PFSK-1 (cell line): Measurements from ENCODE around the gene LHFPL3.

ENCODE experiments used
- FOXP2 ChIP-seq: optimal IDR thresholded peaks from 2 replicates; pipeline ENCODE3; 2011; ENCODE audit warnings: borderline replicate concordance, control low read depth, inconsistent platforms; ENCODE audit not compliant: insufficient read depth; ENCODE audit errors: extremely low read length, extremely low read depth
- POLR2AphosphoS5 ChIP-seq: IDR thresholded peaks from 2 replicates; pipeline ENCODE4 v1.6.1; 2012; ENCODE audit warnings: low read depth, mild to moderate bottlenecking, control low read depth, low read length, moderate library complexity
- SIN3A ChIP-seq: IDR thresholded peaks from 2 replicates; pipeline ENCODE4 v1.6.1; 2012; ENCODE audit warnings: mild to moderate bottlenecking, low read length, moderate library complexity, borderline replicate concordance; ENCODE audit not compliant: insufficient read depth
- TAF1 ChIP-seq: IDR thresholded peaks from 2 replicates; pipeline ENCODE4 v1.6.1; 2012; ENCODE audit warnings: low read length, control low read depth, borderline replicate concordance; ENCODE audit not compliant: insufficient read depth
- TF ChIP-seq, protein P1 (sequence below), 2 experiments: IDR thresholded peaks; 2 replicates each; pipeline versions ENCODE4 v1.6.1 to v1.8.0; 2011 to 2012; ENCODE audit warnings: low read depth in 2 of 2, low read length in 2 of 2, control low read depth in 1 of 2, inconsistent platforms in 1 of 2, mild to moderate bottlenecking in 1 of 2, moderate library complexity in 1 of 2; ENCODE audit not compliant: insufficient read depth in 1 of 2

Gene LHFPL3

DNA sequence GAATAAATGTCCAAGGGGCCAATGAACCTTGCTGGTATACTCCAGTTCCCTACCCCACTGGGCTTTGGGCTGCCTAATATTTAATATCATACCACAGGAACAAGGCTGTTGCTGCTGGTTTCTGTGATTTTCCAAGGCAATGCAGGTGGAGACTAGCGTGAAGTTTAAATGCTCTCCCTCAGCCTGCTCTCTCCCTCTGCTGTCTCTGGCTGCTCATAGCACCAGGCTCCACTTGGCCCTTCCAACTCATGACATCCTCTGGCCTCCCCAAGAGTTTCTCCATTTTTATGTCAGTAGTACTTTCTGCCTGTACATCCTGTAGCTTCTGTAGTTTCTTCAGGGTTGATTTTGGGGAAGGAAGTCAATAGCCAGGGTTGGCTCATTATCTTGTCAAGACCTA lies 103.5 kb downstream of the LHFPL3 start:
- TF ChIP-seq POLR2AphosphoS5, result no peak
- TF ChIP-seq SIN3A, result no peak
- TF ChIP-seq FOXP2, result no peak
- TF ChIP-seq, protein P1, sequence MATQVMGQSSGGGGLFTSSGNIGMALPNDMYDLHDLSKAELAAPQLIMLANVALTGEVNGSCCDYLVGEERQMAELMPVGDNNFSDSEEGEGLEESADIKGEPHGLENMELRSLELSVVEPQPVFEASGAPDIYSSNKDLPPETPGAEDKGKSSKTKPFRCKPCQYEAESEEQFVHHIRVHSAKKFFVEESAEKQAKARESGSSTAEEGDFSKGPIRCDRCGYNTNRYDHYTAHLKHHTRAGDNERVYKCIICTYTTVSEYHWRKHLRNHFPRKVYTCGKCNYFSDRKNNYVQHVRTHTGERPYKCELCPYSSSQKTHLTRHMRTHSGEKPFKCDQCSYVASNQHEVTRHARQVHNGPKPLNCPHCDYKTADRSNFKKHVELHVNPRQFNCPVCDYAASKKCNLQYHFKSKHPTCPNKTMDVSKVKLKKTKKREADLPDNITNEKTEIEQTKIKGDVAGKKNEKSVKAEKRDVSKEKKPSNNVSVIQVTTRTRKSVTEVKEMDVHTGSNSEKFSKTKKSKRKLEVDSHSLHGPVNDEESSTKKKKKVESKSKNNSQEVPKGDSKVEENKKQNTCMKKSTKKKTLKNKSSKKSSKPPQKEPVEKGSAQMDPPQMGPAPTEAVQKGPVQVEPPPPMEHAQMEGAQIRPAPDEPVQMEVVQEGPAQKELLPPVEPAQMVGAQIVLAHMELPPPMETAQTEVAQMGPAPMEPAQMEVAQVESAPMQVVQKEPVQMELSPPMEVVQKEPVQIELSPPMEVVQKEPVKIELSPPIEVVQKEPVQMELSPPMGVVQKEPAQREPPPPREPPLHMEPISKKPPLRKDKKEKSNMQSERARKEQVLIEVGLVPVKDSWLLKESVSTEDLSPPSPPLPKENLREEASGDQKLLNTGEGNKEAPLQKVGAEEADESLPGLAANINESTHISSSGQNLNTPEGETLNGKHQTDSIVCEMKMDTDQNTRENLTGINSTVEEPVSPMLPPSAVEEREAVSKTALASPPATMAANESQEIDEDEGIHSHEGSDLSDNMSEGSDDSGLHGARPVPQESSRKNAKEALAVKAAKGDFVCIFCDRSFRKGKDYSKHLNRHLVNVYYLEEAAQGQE (IDR thresholded peaks at IDR 0.05; ENCODE audit: insufficient read depth in 1 of 2, low read depth in 2 of 2, low read length in 2 of 2), result no peak
- TF ChIP-seq TAF1, result no peak

GRCh38 chr7:104434129-104434528 lies 105.7 kb downstream of the LHFPL3 start:
- TF ChIP-seq, protein P1 (IDR thresholded peaks at IDR 0.05; ENCODE audit: insufficient read depth in 1 of 2, low read depth in 2 of 2, low read length in 2 of 2), result no peak
- TF ChIP-seq FOXP2 (no peak), SIN3A (no peak), POLR2AphosphoS5 (no peak), TAF1 (no peak)

GRCh38 chr7:104442481-104442880 lies 114.1 kb downstream of the LHFPL3 start:
- no peak for TF ChIP-seq POLR2AphosphoS5
- TF ChIP-seq SIN3A, result no peak
- TF ChIP-seq FOXP2, result no peak
- TF ChIP-seq, protein P1 (IDR thresholded peaks at IDR 0.05; ENCODE audit: insufficient read depth in 1 of 2, low read depth in 2 of 2, low read length in 2 of 2), result no peak
- no peak for TF ChIP-seq TAF1

DNA sequence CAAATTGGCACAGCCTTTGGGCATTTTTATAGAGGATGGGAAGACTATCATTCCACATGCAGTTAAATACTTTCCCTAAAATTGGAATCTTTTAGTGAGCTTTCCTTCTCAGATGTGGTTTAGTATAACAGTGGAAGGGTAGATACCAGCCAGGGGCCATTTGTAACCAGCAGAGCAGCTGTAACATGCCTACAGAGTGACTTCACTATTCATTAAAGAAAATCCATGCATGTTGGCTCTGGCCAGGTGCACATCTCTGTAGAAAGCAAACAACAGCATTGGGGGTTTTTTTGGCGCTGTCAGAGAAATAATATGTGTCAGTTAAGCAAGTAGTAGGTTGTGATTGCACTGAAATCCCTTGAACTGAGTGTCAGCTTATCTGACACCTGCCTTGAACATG lies 115.6 kb downstream of the LHFPL3 start:
- TF ChIP-seq FOXP2 (no peak), SIN3A (no peak), TAF1 (no peak), POLR2AphosphoS5 (no peak)
- TF ChIP-seq, protein P1 (IDR thresholded peaks at IDR 0.05; ENCODE audit: insufficient read depth in 1 of 2, low read depth in 2 of 2, low read length in 2 of 2), result no peak

DNA sequence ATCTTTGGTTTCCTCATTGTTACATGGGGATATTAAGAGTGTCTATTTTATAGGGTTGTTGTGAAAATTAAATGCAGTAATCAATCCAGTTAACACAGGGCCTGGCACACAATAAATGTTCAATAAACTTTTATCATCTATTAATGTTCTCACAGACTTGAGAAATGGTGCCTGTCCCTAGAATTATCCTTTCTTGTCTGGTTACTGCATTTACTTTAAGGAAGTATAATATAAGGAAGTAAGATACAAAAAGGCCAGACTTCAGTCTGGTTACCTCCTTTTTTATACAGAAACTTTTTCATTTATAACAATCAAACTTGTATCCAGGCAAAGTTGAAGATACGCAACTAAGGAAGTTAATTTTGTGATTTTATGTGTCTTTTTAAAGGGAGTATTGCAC lies 117.0 kb downstream of the LHFPL3 start:
- TF ChIP-seq SIN3A (no peak), FOXP2 (no peak), POLR2AphosphoS5 (no peak), TAF1 (no peak)
- TF ChIP-seq, protein P1 (IDR thresholded peaks at IDR 0.05; ENCODE audit: insufficient read depth in 1 of 2, low read depth in 2 of 2, low read length in 2 of 2), result no peak
